SK-N-SH treated with all-trans-retinoic acid at 6 μM for 48 hours (cell line): ENCODE results near the gene USP54.

ENCODE experiments used
- ATAC-seq: fragments of 200-7000 bp; cut with Tn5 transposase; 3 replicates; pipeline ENCODE4 v1.9.1; 2020; ENCODE audit warnings: mild to moderate bottlenecking, moderate library complexity
- ARNTL ChIP-seq: fragments of 450-650 bp; formaldehyde crosslinking; IDR thresholded peaks from 2 replicates; pipeline ENCODE4 v1.5.0; 2020; ENCODE audit warnings: low read depth, mild to moderate bottlenecking, moderate library complexity, borderline replicate concordance
- BACH2 ChIP-seq: fragments of 250-450 bp; sonication (Bioruptor Pico); IDR thresholded peaks from 2 replicates; pipeline ENCODE4 v1.9.0; 2021; ENCODE audit warnings: mild to moderate bottlenecking, borderline replicate concordance
- CSDC2 ChIP-seq: fragments of 250-450 bp; sonication (Bioruptor Pico); IDR thresholded peaks from 2 replicates; pipeline ENCODE4 v1.5.0; 2020; ENCODE audit warnings: mild to moderate bottlenecking, moderate library complexity
- ESRRG ChIP-seq: fragments of 250-450 bp; sonication (Bioruptor Pico); IDR thresholded peaks from 2 replicates; pipeline ENCODE4 v1.6.1; 2021; ENCODE audit warnings: mild to moderate bottlenecking
- GLIS3 ChIP-seq: fragments of 250-450 bp; sonication (Bioruptor Pico); IDR thresholded peaks from 2 replicates; pipeline ENCODE4 v1.5.0; 2020; ENCODE audit warnings: mild to moderate bottlenecking, moderate library complexity
- ISL1 ChIP-seq: fragments of 250-450 bp; sonication (Bioruptor Pico); IDR thresholded peaks from 2 replicates; pipeline ENCODE4 v2.1.2; 2022; ENCODE audit warnings: mild to moderate bottlenecking, moderate library complexity
- OSR1 ChIP-seq: fragments of 250-450 bp; sonication (Bioruptor Pico); IDR thresholded peaks from 2 replicates; pipeline ENCODE4 v1.8.0; 2022; ENCODE audit warnings: moderate library complexity, mild to moderate bottlenecking, inconsistent platforms
- PATZ1 ChIP-seq: fragments of 250-450 bp; sonication (Bioruptor Pico); IDR thresholded peaks from 2 replicates; pipeline ENCODE4 v1.8.0; 2020; ENCODE audit warnings: mild to moderate bottlenecking, moderate library complexity, borderline replicate concordance
- POU6F1 ChIP-seq: fragments of 250-450 bp; sonication (Bioruptor Pico); IDR thresholded peaks from 2 replicates; pipeline ENCODE4 v1.8.0; 2021; ENCODE audit warnings: low read depth, mild to moderate bottlenecking, moderate library complexity, borderline replicate concordance
- PPARA ChIP-seq: fragments of 250-450 bp; sonication (Bioruptor Pico); IDR thresholded peaks from 2 replicates; pipeline ENCODE4 v1.5.0; 2020; ENCODE audit warnings: mild to moderate bottlenecking, borderline replicate concordance
- RARB ChIP-seq: fragments of 250-450 bp; sonication (Bioruptor Pico); IDR thresholded peaks from 2 replicates; pipeline ENCODE4 v1.8.0; 2021; ENCODE audit warnings: mild to moderate bottlenecking, moderate library complexity
- SNAI2 ChIP-seq: fragments of 250-450 bp; sonication (Bioruptor Pico); IDR thresholded peaks from 2 replicates; pipeline ENCODE4 v1.5.0; 2020; ENCODE audit warnings: mild to moderate bottlenecking, moderate library complexity
- TCF4 ChIP-seq: fragments of 250-450 bp; sonication (Bioruptor Pico); IDR thresholded peaks from 2 replicates; pipeline ENCODE4 v1.8.0; 2021; ENCODE audit warnings: mild to moderate bottlenecking, moderate library complexity, borderline replicate concordance
- TSHZ2 ChIP-seq: fragments of 250-450 bp; sonication (Bioruptor Pico); IDR thresholded peaks from 2 replicates; pipeline ENCODE4 v1.5.0; 2020; ENCODE audit warnings: mild to moderate bottlenecking, moderate library complexity
- ZC3H10 ChIP-seq: fragments of 250-450 bp; sonication (Bioruptor Pico); IDR thresholded peaks from 2 replicates; pipeline ENCODE4 v1.5.1; 2021; ENCODE audit warnings: mild to moderate bottlenecking, moderate library complexity
- ZFP3 ChIP-seq: fragments of 250-450 bp; sonication (Bioruptor Pico); IDR thresholded peaks from 2 replicates; pipeline ENCODE4 v1.5.0; 2020; ENCODE audit warnings: mild to moderate bottlenecking, moderate library complexity
- ZNF565 ChIP-seq: fragments of 450-650 bp; formaldehyde crosslinking; conservative IDR thresholded peaks from 2 replicates; pipeline ENCODE4 v1.5.0; 2020; ENCODE audit warnings: low read depth, mild to moderate bottlenecking, moderate library complexity
- ZNF70 ChIP-seq: fragments of 450-650 bp; formaldehyde crosslinking; IDR thresholded peaks from 2 replicates; pipeline ENCODE4 v1.5.0; 2020; ENCODE audit warnings: mild to moderate bottlenecking, moderate library complexity
- ZNF8 ChIP-seq: fragments of 450-650 bp; formaldehyde crosslinking; IDR thresholded peaks from 2 replicates; pipeline ENCODE4 v1.5.0; 2020; ENCODE audit warnings: mild to moderate bottlenecking, moderate library complexity
- TF ChIP-seq, protein P1 (sequence below): fragments of 250-450 bp; sonication (Bioruptor Pico); IDR thresholded peaks from 2 replicates; pipeline ENCODE4 v1.5.1; 2020; ENCODE audit warnings: low read depth, mild to moderate bottlenecking, moderate library complexity
- TF ChIP-seq, protein P2 (sequence below): fragments of 250-450 bp; sonication (Bioruptor Pico); IDR thresholded peaks from 2 replicates; pipeline ENCODE4 v1.5.1; 2021; ENCODE audit warnings: mild to moderate bottlenecking, moderate library complexity

Gene USP54

DNA sequence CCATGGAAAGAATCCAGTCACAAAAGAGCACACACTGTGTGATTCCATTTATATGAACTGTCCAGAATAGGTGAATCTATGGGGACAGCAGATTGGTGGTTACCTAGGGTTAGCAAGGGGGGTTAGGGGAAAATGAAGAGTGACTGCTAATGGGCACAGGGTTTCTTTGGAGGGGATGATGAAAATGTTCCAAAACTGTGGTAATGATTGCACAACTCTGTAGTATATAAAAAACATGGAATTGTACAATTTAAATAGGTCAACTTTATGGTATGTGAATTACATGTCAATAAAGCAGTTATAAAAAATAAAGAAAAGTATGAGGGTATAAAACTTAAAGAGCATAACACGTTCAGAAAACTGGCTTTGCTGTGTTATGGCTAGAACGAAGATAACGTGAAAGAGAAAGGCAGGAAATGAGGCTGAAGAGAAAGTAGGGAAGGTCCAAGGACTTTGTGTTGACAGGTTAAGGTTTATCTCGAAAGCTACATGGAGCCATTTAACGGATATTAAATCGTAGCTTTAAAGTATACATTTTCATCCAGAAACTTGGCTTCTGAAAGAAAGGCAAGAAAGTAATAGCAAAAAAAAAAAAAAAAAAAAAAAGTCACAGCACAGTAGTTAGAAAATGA, 131.3 kb downstream of the USP54 start:
- no peak for TF ChIP-seq OSR1 (CRISPR knock-in tag)
- TF ChIP-seq ISL1 (CRISPR knock-in tag): no peak
- TF ChIP-seq, protein P1, sequence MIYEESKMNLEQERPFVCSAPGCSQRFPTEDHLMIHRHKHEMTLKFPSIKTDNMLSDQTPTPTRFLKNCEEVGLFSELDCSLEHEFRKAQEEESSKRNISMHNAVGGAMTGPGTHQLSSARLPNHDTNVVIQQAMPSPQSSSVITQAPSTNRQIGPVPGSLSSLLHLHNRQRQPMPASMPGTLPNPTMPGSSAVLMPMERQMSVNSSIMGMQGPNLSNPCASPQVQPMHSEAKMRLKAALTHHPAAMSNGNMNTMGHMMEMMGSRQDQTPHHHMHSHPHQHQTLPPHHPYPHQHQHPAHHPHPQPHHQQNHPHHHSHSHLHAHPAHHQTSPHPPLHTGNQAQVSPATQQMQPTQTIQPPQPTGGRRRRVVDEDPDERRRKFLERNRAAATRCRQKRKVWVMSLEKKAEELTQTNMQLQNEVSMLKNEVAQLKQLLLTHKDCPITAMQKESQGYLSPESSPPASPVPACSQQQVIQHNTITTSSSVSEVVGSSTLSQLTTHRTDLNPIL: no peak
- no peak for TF ChIP-seq BACH2 (CRISPR knock-in tag)
- no peak for TF ChIP-seq GLIS3 (CRISPR knock-in tag)
- no peak for TF ChIP-seq ZNF565 (CRISPR knock-in tag)
- no peak for TF ChIP-seq ZNF8 (CRISPR knock-in tag)
- TF ChIP-seq ZNF70 (CRISPR knock-in tag): no peak
- no peak for TF ChIP-seq ESRRG (CRISPR knock-in tag)
- no peak for TF ChIP-seq TCF4 (CRISPR knock-in tag)
- no peak for TF ChIP-seq TSHZ2 (CRISPR knock-in tag)
- TF ChIP-seq ZFP3 (CRISPR knock-in tag): no peak
- TF ChIP-seq PPARA: no peak
- TF ChIP-seq, all 23 proteins: peak for 0

DNA sequence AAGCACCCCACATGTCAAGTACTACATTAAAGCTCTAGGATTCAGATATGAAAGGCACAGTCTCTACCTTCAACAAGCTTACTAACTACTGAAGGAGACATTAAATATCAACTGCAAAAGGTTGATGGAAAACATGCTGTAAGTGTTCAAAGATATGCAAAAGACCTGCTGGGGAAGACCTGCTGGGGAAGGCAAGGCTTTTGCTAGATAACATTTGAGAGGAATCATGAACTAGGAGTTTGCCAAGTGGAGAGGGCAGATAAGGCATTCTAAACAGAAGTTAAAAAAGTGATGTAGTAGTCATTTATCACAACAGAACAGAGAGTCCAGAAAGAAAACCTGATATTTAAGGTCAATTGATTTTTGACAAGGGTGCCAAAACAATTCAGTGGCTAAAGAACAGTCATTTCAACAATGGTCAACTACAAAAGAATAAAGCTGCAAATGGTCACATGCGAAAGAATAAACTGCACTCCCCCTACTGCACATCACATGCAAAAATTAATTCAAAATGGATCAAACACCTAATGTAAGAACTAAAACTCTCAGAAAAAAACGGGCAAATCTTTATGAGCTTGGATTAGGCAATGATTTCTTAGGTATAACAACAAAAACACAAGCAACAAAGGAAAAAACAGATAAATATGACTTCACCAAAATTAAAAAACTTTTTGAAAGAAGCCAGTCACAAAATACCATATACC, 134.8 kb downstream of the USP54 start:
- no peak for ATAC-seq
- TF ChIP-seq POU6F1 (no peak), ISL1 (CRISPR knock-in tag) (no peak), CSDC2 (no peak), ZFP3 (CRISPR knock-in tag) (no peak), RARB (CRISPR knock-in tag) (no peak), PATZ1 (no peak), ZNF565 (CRISPR knock-in tag) (no peak), PPARA (no peak), TSHZ2 (CRISPR knock-in tag) (no peak), GLIS3 (CRISPR knock-in tag) (no peak), TCF4 (CRISPR knock-in tag) (no peak), ZNF8 (CRISPR knock-in tag) (no peak), ZC3H10 (CRISPR knock-in tag) (no peak), OSR1 (CRISPR knock-in tag) (no peak), ZNF70 (CRISPR knock-in tag) (no peak), ESRRG (CRISPR knock-in tag) (no peak), ARNTL (CRISPR knock-in tag) (no peak), SNAI2 (CRISPR knock-in tag) (no peak)
- TF ChIP-seq, protein P2, sequence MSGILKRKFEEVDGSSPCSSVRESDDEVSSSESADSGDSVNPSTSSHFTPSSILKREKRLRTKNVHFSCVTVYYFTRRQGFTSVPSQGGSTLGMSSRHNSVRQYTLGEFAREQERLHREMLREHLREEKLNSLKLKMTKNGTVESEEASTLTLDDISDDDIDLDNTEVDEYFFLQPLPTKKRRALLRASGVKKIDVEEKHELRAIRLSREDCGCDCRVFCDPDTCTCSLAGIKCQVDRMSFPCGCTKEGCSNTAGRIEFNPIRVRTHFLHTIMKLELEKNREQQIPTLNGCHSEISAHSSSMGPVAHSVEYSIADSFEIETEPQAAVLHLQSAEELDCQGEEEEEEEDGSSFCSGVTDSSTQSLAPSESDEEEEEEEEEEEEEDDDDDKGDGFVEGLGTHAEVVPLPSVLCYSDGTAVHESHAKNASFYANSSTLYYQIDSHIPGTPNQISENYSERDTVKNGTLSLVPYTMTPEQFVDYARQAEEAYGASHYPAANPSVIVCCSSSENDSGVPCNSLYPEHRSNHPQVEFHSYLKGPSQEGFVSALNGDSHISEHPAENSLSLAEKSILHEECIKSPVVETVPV (CRISPR knock-in tag): no peak
- TF ChIP-seq, protein P1: no peak

More for the DNA sequence above, 131.3 kb downstream of the USP54 start:
- no peak for ATAC-seq
